Left lobe of liver (tissue), 2 donors: Measurements from ENCODE around the gene PDLIM5. TPM values are rescaled to one million over a fixed set of nuclear protein-coding genes. Genes with fewer than 3 reads are reported as not detected.
"Not testable (repeated sequence)": the region's sequence is repeated elsewhere in the genome, so short reads cannot be mapped to it uniquely, and the experiment has no call there.

Experiments
- ATAC-seq: fragments of 200-7000 bp; cut with Tn5 transposase; one replicate; pipeline ENCODE4 v1.9.1; 2020; ENCODE audit warnings: mild to moderate bottlenecking, moderate library complexity
- DNase-seq: peaks from one replicate; pipeline ENCODE4 v3.0.0-alpha.2; 2020; ENCODE audit warnings: low spot score
- total RNA-seq: library from RNA; stranded (reverse); gene quantifications from one replicate; pipeline ENCODE4 v1.2.1, GENCODE V29; 2021
- donor health status: DM: no; HTN: no; CAD: no; lungs with moderate emphysema.
- donor health status: DM: no; HTN: yes; CAD: no.

The PDLIM5 gene
- total RNA-seq, 1 donor from 2014 or later = 79.0 TPM

DNA sequence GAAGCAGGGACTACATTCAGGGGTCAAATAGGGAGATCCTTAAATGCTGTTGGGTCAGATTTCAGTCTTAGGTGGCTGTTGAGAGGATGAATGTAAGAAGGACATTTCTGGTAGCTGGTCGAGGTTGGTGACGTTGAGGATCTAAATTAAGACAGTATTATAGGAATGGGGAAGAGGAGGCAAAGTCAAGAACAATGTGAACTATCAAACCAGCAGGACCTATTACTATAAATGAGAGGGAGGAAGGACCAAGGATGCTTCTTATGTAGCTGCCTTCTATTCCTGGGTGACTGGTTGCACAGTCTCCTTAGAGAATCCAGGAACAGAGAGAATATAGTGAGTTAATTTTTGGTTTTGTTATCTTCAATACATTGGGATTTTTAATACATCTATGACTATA, 187.6 kb downstream of the PDLIM5 start:
- DNase-seq (no peak), ATAC-seq (no peak)

DNA sequence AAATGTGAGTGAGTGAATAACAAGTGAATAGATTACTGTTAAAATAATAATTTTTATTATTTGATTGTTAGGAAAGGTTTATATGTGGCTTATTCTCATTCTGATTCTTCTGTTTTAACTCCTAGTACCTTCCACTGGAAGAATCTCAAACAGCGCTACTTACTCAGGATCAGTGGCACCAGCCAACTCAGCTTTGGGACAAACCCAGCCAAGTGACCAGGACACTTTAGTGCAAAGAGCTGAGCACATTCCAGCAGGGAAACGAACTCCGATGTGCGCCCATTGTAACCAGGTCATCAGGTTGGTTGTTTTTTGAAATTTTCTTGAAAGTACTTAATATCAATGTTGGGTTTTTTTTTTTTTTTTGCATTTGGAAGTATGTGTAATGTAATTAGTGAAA, 188.4 kb downstream of the PDLIM5 start:
- DNase-seq = peak; percentile 58
- peak; percentile 95 for ATAC-seq

DNA sequence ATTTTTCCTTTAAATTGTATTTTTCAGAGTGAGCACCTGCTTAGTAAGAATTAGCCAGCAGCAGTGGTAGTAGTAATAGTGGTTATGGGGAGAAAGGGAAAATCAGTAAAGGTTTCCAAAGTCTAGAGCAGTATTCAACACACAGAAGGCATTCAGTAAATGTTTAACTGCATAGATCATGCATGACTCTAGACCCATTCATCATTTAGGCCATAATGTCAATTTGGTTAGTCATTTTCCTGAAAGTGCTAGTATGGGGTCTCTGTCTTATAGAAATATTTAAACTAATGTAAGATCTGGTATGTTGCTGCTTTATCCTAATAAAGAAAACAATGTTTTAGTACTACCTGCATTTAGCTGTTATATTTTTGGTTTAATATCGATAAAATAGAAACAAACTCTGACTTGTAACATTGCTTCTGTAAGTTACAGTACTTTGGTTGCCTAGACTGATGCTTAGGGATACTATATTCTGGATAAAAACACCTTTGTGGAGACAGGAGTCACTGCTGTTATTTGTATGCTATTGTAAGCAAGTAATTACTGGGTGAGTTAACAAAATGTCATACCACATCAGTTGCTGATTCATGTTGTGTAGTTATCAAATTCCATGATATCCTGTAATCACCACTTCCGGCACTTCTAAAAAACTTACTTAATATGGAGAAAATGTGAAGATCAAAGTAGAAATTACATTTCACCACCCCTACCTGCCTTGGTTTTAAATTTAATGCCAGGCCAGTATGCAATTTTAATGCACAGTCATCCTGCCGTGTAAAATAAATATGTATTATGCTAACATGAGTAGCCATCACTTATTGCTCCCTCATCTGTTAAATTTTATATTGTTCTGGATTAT, 190.2 kb downstream of the PDLIM5 start:
- no peak for DNase-seq
- ATAC-seq = no peak

DNA sequence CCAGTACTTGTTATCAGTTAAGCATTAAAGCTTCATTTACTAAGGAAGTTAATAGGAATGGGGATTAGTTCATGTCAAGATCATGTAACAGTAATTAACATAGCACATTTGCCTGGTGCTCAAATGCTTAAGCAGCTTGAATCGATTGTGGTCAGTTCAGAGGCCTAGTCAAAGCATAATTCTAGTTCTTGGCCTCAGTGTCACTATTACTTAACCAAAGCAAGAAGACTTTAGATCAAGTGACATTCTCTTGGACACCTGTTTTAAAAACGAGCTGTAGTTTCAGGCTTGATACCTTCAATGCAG, 190.8 kb downstream of the PDLIM5 start:
- no peak for ATAC-seq

DNA sequence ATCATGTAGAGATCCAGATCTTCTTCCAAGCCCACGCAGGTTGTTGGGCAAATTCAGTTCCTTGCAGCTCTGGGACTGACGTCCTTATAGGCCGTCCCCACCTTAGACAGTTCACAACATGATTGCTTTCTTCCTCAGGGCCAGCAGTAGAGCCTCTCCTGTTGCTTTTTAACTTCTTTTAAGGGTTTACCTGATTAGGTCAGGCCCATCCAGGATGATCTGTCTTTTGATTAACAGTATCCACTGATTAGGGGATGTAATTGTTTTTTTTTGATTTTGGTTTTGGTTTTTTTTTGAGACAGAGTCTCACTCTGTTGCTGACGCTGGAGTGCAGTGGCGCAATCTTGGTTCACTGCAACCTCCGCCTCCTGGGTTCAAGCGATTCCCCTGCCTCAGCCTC, 197.0 kb downstream of the PDLIM5 start:
- no peak for DNase-seq
- no peak for ATAC-seq

More for the DNA sequence above, 190.8 kb downstream of the PDLIM5 start:
- no peak for DNase-seq

DNA sequence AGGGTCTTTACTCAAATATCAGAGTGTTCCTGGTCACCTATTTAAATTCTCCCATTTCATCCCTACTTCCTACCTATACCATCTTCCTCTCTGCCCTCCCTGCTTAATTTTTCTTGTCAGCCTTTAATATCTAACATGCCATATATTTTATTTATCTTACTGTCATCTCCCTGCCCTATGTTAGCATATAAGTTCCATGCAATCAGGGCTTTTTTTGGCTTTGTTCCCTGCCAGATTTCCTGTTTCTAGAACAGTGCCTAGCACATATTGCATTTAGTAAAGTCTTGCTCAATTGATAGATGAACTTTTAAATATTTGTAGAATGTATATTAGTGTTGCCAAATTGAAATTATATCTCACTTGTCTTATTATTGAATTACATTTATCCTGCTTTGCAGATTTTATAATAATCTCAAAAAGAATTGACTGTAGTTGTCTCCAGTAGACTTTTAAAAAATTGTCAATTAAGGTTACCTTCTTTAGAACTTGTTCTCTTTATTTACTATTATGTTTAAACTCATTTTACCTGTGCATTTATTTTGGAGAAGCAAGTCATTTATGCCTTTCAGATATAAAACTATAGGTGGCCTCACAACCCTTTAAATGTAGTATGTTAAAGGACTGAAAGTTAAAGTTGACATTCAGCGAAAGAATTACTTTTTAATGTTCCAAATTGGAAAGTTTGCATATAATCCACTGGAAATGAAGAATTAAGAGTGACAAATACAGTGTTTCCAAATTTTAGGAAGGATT, 197.8 kb downstream of the PDLIM5 start:
- DNase-seq (no peak), ATAC-seq (peak; percentile 20)

DNA sequence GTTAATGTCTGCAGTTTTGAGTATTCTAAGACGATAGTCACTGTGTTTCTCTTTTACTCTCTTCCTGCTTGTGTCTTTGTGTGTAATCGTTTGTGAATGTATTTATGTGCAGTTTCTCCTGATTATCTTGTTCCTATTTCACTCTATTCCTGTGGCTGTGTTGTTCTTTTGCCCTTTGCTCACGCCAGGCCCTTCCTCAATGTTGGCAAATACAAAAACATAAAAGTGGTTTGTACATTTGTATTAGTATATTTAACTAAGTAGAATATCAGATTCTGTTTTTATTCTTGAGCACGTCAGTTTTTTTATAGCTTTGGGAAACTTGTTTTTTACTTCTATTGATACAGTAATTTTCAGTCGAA, 198.4 kb downstream of the PDLIM5 start:
- no peak for DNase-seq
- peak; percentile 58 for ATAC-seq

DNA sequence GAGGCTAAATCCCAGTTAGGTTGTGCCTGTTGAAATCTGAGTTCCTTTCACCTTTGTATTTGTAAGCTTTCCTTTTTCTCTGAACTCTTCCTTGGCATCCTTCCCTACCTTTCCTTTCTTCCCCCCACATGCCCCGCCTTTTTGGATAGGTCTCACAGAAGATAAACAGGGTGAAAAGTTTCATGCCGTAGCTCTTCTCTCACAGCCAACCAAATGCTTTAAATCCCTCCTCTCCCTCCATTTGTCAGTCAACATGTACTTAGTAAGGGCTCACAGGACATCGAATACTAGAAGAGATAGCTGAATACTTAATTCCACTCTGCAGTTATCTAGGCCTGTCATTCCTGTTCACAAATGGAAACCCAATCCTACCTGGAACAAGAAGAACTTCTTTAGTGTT, 198.9 kb downstream of the PDLIM5 start:
- ATAC-seq = peak; percentile 89

DNA sequence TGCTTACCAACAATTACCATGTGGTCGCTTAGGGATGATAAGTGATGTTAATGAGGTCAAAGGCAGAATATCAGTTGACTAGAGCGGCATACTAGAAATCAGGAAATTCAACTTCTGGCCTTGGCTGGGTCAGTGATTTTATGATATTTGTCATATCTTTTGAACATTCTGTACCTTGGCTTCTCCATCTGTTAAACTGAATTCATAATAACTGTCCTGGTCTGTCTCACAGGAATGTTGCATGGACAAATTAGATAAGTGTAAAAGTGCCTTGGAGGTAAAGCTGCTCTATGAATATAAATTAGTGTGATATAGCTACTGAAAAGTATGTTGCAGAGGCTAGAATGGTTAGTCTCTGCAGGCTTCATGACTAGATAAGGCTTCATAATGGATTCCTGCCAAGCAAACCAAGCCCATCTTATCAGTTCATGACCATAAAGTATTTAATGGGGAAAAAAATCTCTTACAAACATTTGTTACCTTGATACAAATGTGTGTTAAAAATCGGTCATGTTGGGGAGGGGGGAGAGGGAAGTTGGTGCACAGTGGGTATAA, 201.4 kb downstream of the PDLIM5 start:
- ATAC-seq = no peak
- no peak for DNase-seq

More for the DNA sequence above, 198.9 kb downstream of the PDLIM5 start:
- peak; percentile 56 for DNase-seq

DNA sequence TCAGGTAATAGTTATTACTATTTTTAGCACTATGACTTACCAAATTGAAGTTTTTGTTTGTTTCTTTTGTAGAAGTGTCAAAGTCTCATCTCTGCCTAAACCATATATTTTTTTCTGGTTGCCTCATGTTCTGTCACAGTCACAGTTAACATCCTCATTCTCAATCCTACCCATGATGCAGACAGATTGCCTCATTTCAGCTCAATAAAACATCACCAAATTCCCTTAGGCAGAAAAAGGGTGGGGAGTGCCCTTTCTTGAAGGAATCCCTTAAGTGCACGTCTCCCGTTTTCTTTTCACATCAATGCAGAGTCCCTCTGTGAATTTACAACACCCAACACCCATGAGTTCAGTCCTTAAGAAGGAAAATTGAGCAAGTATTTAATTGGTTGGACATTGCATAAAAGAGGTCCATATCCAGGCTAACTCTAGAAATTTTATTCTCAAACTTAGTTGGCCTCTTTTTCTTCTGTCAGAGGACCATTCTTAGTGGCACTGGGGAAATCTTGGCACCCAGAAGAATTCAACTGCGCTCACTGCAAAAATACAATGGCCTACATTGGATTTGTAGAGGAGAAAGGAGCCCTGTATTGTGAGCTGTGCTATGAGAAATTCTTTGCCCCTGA, 202.4 kb downstream of the PDLIM5 start:
- DNase-seq (no peak), ATAC-seq (no peak)

DNA sequence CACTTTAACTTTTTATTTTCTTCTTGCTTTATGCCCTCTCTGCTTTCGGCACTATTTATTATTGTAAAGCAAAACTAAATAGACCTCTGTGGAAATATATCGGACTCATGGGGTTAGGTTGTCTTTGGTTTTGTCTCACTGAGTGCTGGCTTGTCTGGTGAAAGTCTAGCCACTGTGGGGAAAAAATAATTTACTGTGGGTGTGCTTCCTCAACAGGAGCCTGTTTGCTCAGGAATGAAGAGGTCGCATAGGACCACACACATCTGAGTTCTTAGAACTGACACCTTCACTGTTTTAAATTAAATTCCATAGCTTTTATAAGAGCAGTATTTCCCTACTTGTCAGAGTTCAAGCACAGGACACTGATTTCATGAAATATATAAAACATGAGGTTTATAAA, 203.0 kb downstream of the PDLIM5 start:
- DNase-seq (no peak), ATAC-seq (no peak)

DNA sequence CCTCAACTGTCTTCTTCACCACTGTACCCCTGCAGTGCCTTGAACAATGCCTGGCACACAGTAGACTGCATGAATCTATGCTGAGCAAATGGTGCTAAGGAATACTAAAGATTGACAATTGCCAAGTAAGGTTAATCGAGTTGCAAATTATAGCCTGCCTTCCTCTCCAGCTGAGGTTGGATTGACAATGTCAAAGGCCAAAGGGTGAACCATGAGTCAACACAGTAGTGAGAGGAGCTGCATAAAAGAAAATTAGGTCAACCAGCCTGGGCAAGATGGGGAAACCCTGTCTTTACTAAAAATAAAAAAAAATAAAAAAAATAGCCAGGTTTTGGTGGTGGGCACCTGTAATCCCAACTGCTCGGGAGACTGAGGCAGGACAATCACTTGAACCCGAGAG, 208.9 kb downstream of the PDLIM5 start:
- ATAC-seq (peak; percentile 99), DNase-seq (peak; percentile 51)

DNA sequence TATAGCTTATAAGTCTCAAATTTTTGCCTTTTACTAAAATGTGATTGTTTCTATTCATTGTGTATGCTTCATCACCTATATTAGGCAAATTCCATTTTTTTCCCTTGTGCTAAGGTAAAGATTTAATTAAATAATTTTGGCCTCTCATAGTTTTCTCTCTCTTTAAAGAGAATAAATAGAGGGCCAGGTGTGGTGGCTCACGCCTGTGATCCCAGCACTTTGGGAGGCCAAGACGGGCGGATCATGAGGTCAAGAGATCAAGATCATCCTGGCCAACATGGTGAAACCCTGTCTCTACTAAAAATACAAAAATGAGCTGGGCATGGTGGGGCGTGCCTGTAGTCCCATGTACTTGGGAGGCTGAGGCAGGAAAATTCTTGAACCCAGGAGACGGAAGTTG, 213.3 kb downstream of the PDLIM5 start:
- not testable (repeated sequence) for DNase-seq, ATAC-seq

DNA sequence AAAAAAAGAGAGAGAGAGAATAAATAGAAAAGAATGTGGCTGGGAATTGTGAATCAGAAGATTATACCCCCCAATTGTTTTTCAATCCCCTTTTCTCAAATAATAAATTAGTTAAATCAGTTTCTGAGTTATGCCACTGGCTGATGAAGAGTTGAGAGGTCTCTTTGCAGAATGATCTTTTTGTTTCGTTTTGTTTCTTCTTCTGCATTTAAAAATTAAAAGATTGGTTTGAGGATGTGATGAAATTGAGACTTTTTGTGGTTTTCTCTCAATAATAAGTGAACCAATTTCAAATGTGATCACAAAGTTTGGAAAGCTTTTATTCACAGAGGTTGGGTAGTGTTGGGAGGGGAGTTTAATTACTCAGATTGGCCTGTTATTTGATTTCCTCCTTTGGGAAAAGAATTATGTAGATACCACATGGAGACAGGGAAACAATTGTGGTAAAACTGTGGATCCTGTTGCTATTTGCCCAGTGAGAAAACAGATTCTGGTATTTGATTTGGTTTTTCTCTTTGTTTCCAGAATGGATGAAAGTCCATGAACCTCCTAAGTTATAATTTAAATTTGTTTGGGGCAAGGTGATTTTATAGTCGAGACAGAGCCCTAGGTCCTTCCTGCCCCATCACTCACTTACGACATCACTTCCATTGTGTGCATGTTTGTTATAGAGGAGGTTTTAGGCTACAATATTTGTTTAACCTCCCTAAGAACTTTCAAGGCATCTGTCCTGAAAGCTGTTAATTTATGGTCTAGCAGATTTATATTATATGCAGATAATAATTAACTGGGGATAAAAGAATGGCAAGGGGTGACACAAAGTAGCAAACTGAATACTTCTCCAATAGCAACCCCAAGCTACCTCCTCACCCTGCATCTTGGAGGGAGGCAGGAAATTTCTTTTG, 214.0 kb downstream of the PDLIM5 start:
- DNase-seq (no peak), ATAC-seq (no peak)

DNA sequence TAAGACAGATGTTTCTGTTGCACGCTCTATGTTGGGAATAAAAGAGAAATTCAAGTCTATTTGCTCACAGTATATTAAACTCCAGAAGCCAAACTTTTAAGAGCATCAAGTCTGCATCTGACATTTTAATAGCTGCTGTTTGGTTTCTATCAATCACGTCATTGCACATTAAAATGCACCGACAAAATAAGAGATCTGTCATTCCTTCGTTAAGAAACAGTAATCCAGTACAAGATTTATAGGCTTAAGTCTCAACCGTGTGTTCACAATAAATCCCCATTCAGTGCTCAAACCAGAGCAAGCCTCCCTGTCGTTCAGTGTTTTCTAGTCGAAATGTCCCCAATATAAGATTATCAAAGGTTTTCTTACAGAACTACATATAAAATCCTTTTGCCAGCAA, 217.0 kb downstream of the PDLIM5 start:
- DNase-seq (no peak), ATAC-seq (no peak)

DNA sequence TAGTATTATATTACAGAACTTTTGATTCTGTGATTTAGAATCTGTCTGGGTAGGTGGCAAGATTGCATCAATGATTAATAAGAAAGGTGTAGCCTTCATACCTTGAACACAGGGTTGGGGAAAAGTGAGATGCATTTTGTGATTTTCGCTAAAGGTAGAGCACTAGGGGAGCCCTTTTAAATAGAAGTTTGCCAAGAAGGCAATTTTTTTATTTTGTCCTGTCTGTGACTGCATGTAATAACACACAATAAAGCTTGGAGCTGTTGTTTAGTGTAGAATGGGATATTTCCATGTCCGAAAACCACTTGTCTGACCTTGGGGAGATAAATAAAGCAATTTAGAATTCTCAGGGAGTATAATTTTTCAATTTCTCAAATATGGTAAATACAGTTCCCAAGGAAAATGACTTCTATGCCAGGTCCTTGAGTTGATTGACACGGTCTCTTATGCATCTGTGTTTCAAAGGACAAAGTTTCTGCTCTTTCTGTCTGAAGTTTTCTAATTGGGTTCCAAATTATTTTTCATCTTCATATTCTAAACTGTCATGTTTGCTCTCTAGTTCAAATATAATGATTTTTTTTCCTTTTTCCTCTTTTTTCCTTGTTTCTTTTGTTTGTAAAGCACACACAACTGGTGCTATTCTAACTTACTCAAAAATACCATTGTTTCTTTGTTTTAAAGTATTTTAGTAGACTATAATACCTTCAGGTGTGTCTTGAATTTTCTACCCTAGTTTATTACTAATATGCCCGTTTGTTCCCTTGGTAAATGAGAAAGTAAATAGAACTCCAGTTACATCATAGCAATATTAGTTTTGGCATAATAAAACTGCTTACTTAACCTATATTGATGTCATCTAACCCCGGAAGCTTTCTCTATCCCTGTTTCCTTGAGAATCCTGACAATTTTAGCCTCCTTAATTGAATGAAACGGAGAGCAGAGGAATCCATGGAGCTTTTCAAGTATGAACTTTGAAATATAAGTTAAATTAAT, 218.2 kb downstream of the PDLIM5 start:
- no peak for DNase-seq
- peak; percentile 83 for ATAC-seq

DNA sequence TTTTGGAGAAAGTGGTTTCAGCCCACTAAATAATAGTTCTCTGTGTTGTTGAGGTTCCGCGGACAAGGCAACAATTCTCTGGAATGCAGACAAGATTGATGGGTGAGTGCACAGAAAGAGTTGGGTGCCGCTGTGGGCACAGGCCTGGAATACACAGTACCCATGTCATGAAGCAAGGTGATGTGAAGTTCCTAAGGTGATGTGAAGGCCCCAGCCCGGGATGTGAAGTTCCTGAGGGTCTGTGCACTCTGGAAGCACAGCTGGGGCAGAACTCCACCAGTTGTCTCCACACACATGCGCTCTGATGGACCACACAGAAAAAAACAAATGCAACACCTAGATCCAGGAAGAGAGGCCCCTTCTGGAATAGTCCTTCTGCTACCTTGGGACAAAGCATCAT, 219.4 kb downstream of the PDLIM5 start:
- ATAC-seq = no peak
- DNase-seq = no peak

DNA sequence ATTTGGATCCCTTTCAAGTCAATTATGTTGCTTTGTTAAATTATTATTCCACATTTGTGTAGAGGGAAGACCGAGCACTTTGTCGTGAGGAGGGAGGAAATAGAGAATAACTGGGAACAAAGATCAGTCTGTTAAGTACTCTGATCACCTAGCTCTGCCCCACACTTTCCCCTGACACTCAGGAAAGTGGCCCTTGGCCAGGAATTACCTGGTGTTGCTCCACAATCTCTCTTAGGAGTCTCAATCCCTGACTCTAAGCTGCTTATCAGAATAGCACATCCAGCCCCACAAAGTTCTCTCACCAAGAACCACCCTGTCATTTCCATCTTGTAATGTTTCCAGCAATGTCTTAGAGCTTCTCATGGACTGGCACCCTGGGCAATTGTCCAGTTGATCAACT, 222.2 kb downstream of the PDLIM5 start:
- no peak for DNase-seq
- peak; percentile 43 for ATAC-seq

DNA sequence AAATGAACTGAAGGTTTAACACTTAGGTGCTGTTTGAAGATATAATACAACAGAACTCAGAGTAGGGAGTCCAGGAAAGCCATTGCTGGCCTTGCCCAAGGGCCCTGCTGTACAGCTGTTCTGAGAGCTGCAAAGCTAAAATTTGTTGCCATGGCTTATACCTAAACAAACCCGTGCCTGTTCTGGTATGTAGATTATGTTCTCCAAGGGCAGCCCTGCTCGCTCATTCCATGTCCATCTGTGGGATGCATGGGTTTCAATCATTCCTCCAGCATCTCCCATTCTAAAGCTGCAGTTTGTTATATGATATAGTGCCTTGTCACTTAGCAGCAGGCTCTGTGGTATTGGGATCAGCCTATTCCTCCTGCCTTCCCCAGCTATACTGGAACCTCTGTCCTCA, 225.2 kb downstream of the PDLIM5 start:
- DNase-seq (no peak), ATAC-seq (no peak)
